BJ (cell line): ENCODE measurements around the gene COL27A1. TPM values are rescaled to one million over a fixed set of nuclear protein-coding genes. Genes with fewer than 3 reads are reported as not detected.

ENCODE experiments used
- CTCF ChIA-PET: fragments of 350-600 bp; formaldehyde crosslinking; extraction: SDS; loops from one replicate; lab custom pipeline; 2021; ENCODE audit warnings: antibody characterized with exemption, inconsistent platforms; lab: Yijun Ruan, JAX
- POLR2A ChIA-PET: fragments of 300-600 bp; sonication (Branson Sonifier 250); formaldehyde crosslinking; extraction: SDS; loops from one replicate; lab custom pipeline; 2021; ENCODE audit warnings: antibody characterized with exemption; lab: Charles Lee
- DNase-seq: peaks from one replicate; pipeline ENCODE4 v3.0.0-alpha.2; 2011; ENCODE audit warnings: low read depth
- H3K27me3 ChIP-seq: 2 replicates; pipeline ENCODE4 v1.6.0; 2011; ENCODE audit warnings: low read length; ENCODE audit not compliant: control insufficient read depth, insufficient read depth
- H3K36me3 ChIP-seq: 2 replicates; pipeline ENCODE4 v1.5.1; 2011; ENCODE audit warnings: low read length; ENCODE audit not compliant: control insufficient read depth, insufficient read depth
- H3K4me3 ChIP-seq: 2 replicates; pipeline ENCODE4 v1.5.1; 2011; ENCODE audit warnings: low read depth, mild to moderate bottlenecking, control low read depth, low read length
- CTCF ChIP-seq: IDR thresholded peaks from 2 replicates; pipeline ENCODE4 v1.5.1; 2011; ENCODE audit warnings: low read depth, mild to moderate bottlenecking, control low read depth, inconsistent platforms, low read length, moderate library complexity; ENCODE audit not compliant: insufficient read depth
- polyA plus RNA-seq: library from polyadenylated mRNA; depleted of rRNA; stranded (reverse); fragments of >200 nt; gene quantifications from 2 replicates; pipeline ENCODE4 v1.2.3, GENCODE V29; 2011

Gene COL27A1
- polyA plus RNA-seq, 1 experiment: 16.6 TPM

DNA sequence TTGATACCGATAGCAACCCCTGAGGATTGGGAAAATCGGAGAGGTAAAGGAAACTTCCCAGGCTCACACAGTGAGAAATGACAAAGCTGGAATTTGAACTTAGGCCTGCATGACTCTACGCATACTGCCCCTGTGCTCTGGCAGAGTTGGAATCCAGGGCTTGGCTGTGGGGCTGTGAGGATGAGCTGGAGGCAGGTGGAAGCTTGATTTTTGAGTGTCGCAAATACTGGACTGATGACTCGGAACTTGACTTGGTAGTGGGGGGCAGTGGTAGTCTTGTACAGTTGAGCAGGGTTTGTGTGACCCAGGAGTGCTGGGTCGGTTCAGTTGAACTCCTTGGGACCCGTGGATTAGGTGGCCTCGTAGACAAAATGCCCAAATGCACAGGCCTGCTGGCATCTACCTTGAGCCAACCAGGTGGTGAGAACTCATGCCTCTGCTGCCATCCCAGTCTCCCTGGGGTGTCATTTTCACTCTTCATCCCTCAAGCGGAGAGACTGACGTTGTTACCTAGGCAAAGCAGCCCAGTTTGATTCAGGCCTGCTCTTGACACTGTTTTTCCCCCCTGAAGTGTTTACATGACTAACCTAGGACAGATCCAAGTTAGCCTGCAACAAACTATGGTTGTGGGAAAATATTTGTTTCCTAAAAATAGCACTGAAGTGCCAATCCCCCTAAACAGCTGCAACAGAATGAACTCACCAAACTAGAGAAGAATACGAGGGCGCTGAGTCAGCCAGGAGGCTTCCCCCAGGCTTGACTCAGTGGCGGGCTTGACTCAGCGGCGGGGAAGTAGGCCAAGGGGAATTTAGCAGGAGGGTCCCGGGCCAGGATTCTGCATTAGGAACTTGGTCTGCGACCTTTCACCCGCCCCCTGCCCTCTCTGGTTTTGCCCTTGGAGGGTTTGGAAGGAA, 121.8 kb downstream of the COL27A1 start:
- no peaks in the 10 kb centered on the region for H3K27me3 ChIP-seq
- CTCF ChIA-PET: interaction anchor here (0.7 to 2.2 kb wide), 3 partner anchors 9 to 170 kb away, joined by 3 to 8 read pairs (median 5); no protein-coding TSS in a partner anchor
- POLR2A ChIA-PET: no interaction called here
- H3K4me3 ChIP-seq: no peak overlapping the region
- peak; percentile 95 for DNase-seq
- TF ChIP-seq CTCF: no peak
- peaks cover 10% of the 10 kb centered on the region for H3K36me3 ChIP-seq

GRCh38 chr9:114278356-114278755, 123.0 kb downstream of the COL27A1 start:
- TF ChIP-seq CTCF: no peak
- ChIA-PET CTCF (interaction anchor here (1.3 to 2.2 kb wide), 3 partner anchors 39 to 171 kb away, joined by 3 to 8 read pairs (median 4); no protein-coding TSS in a partner anchor), POLR2A (no interaction called here)
- Histone ChIP-seq H3K4me3 (no peak overlapping the region), H3K27me3 (no peaks in the 10 kb centered on the region), H3K36me3 (peaks cover 5% of the 10 kb centered on the region)
- no peak for DNase-seq

DNA sequence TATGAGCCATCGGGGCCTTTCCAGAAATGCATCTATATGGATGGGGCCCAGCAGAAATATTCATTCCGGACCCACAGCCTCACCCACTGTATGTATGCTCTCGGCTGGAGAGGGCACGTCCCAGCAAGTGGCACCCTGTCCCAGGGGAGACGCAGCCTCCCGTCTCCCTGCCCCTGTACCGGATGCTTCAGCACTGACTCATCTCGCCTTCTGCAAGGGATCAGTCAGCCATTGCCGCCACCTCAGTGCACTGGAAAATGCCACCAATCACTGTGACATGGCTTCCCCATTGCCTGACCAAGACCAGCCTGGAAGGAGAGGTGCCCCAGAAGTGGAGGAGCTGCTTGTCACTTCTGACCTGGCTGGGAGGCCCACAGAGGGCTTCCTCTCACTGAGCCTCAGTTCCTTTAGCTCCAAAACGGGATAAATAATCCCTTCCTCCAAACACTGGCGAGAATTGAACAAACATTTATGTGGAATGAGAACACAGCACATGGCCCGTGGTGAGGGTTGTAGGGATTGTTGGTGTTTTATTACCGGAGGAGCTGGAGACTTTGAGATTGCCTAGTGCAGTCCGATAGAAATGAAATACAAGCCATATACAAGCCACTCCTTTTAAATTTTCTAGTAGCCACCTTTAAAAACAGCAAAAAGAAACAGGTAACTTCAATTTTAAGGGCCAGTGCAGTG, 123.7 kb downstream of the COL27A1 start:
- Histone ChIP-seq H3K27me3 (no peaks in the 10 kb centered on the region), H3K4me3 (no peak overlapping the region), H3K36me3 (peaks cover 3% of the 10 kb centered on the region; the same call in 1 of the 2 replicates)
- ChIA-PET POLR2A (no interaction called here), CTCF (interaction anchor here (0.9 to 2.2 kb wide), 6 partner anchors 15 to 172 kb away, joined by 3 to 8 read pairs (median 4); partner anchors contain the start of gene COL27A1)
- no peak for DNase-seq
- no peak for TF ChIP-seq CTCF

- H3K36me3 ChIP-seq: peaks cover 3% of the 10 kb centered on the region; the same call in 1 of the 2 replicates
- POLR2A ChIA-PET: no interaction called here
- no peaks in the 10 kb centered on the region for H3K27me3 ChIP-seq
- TF ChIP-seq CTCF: no peak
- H3K4me3 ChIP-seq: no peak overlapping the region
- no peak for DNase-seq
- CTCF ChIA-PET: interaction anchor here (0.9 to 1.5 kb wide), 6 partner anchors 8 to 125 kb away, joined by 3 to 5 read pairs (median 4); partner anchors contain the start of gene COL27A1
These were observed 124.4 kb downstream of the COL27A1 start for GRCh38 chr9:114279693-114280092.
